Right atrium auricular region (tissue), 2 donors: Measurements from ENCODE around the gene SPATA2. TPM values are rescaled to one million over a fixed set of nuclear protein-coding genes. Genes with fewer than 3 reads are reported as not detected.

Experiments
- DNase-seq: peaks from one replicate; pipeline ENCODE4 v3.0.0-alpha.2; 2019; ENCODE audit warnings: low spot score
- H3K27ac ChIP-seq, 2 donors: fragments of 200-600 bp; sonication (generic); 1 replicate in 1 of 2; 2 replicates in 1 of 2; pipeline ENCODE4 v1.5.1; 2016 to 2019
- H3K27me3 ChIP-seq, 2 donors: fragments of 200-600 bp; sonication (generic); one replicate each; pipeline versions ENCODE4 v1.5.1 to v1.6.0; 2017 to 2019
- H3K36me3 ChIP-seq: fragments of 200-600 bp; sonication (generic); one replicate; pipeline ENCODE4 v1.5.1; 2016
- H3K4me1 ChIP-seq, 2 donors: fragments of 200-600 bp; sonication (generic); one replicate each; pipeline versions ENCODE4 v1.5.1 to v1.6.0; 2017 to 2019
- H3K4me3 ChIP-seq, 2 donors: fragments of 200-600 bp; sonication (generic); 1 replicate in 1 of 2; 2 replicates in 1 of 2; pipeline ENCODE4 v1.5.1; 2017 to 2019; ENCODE audit warnings: mild to moderate bottlenecking in 1 of 2, moderate library complexity in 1 of 2
- H3K9me3 ChIP-seq, 2 donors: fragments of 200-600 bp; sonication (generic); one replicate each; pipeline ENCODE4 v1.5.1; 2019
- total RNA-seq, 2 donors: library from RNA; depleted of rRNA; stranded (reverse); fragments of >200 nt; gene quantifications; one replicate each; pipeline ENCODE4 v1.1.0, GENCODE V29; 2016
- TF ChIP-seq, protein P1 (sequence below), 2 donors: fragments of 200-600 bp; sonication (generic); IDR thresholded peaks; one replicate each; pipeline ENCODE4 v1.5.1; 2019; ENCODE audit warnings: antibody characterized with exemption in 2 of 2

Gene SPATA2
- total RNA-seq, 2 donors from 2014 or later, result 5.0 to 6.1 TPM

DNA sequence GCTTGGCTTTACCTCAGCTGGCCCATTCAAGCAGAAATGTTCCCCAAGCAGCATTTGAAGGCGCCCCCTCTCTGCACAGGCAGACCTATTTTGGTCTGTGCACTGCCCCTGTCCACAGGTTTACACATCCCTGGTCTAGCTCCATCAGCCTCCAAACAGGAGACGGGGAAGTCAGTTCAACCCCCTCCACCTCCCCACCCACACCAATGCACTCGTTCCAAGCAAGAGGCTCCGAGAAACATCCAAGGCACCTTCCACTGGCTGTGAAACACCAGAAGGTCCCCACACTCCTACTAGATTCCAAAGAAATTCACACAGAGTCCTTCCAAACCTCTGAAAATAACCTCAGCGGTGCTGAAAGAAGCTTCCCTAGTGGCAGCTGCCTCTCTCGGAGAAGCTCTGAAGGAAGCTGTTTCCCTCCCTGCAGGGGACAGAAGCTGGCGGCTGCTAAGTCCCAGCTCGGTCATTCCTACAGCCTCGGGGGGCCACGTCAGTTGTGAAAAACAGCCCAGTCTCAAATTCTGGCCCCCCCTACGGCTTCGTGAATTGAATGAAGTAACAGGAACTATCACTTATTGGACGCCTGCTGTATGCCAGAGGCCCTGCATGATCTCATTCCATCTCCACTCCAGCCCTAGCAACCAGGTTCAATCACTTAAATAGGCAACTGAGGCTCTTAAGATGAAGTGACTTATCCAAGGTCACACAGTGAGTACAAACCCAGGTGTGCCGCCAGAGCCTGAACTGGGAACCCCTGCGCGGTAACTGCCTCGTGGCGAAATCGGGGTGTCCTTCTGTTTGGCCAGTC, 815 bp downstream of the SPATA2 start:
- Histone ChIP-seq H3K9me3 (no peaks in the 10 kb centered on the region), H3K27ac (peak overlapping the region; percentile 98), H3K36me3 (no peaks in the 10 kb centered on the region), H3K27me3 (no peaks in the 10 kb centered on the region), H3K4me1 (peaks cover 0 to 61% of the 10 kb centered on the region in 2 donors), H3K4me3 (peak overlapping the region; percentile 96 to 100)
- TF ChIP-seq, protein P1, sequence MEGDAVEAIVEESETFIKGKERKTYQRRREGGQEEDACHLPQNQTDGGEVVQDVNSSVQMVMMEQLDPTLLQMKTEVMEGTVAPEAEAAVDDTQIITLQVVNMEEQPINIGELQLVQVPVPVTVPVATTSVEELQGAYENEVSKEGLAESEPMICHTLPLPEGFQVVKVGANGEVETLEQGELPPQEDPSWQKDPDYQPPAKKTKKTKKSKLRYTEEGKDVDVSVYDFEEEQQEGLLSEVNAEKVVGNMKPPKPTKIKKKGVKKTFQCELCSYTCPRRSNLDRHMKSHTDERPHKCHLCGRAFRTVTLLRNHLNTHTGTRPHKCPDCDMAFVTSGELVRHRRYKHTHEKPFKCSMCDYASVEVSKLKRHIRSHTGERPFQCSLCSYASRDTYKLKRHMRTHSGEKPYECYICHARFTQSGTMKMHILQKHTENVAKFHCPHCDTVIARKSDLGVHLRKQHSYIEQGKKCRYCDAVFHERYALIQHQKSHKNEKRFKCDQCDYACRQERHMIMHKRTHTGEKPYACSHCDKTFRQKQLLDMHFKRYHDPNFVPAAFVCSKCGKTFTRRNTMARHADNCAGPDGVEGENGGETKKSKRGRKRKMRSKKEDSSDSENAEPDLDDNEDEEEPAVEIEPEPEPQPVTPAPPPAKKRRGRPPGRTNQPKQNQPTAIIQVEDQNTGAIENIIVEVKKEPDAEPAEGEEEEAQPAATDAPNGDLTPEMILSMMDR (IDR thresholded peaks at IDR 0.05), result no peak
- DNase-seq, result no peak

DNA sequence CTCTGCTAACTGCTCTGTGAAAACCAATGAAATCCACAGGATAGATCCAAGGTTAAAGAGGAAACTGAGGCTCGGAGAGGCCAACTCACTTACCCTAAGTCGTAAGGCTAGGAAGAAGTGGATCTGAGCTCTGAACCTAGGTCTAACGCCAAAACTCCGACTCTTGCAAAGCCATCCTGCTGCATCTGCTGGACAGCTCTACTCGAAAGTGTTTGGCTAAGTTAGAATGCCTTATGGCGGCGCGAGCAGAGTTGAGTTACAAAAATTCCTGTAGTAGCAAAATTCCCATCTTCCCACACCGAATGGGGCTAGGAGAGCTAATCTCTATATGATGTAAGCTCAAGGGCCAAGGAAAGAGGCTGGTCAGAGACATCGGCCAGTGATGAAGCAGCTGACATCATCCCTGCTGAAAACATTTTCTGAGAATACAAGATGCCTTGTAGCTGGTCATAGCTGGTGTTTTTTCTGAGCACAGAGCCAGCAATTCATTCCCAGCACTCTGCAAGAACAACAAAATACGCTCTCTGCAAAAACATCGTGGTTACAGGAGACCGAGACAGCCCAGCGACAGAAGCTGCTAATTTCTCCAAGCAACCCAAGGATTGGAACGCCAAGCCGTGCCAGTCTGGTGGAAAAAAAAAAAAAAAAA, 1.8 kb downstream of the SPATA2 start:
- TF ChIP-seq, protein P1 (IDR thresholded peaks at IDR 0.05), result no peak
- no peak overlapping the region for H3K4me3 ChIP-seq
- DNase-seq, result no peak
- H3K9me3 ChIP-seq, result no peaks in the 10 kb centered on the region
- H3K27ac ChIP-seq, result no peak overlapping the region
- no peaks in the 10 kb centered on the region for H3K27me3 ChIP-seq
- H3K4me1 ChIP-seq, result peaks cover 0 to 71% of the 10 kb centered on the region in 2 donors
- peaks cover under 1% of the 10 kb centered on the region for H3K36me3 ChIP-seq

DNA sequence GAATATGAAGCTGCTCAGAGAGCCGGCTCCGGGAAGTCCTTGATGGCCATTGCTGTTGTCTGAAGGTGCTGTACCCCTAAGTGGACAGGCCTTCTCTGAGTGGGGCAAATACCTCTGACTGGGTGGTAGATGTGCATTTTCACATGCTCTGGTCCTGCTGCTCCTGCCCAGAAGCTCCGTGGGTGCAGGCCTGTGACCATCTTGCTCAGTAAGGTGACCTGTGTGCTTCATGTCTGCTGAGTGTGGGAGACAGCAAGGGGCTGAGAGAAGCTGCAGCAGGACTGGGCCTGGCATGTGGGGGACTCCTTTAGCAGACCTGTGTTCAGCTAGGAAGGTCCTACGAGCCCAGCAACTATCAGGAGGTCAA, 5.0 kb downstream of the SPATA2 start:
- TF ChIP-seq, protein P1 (IDR thresholded peaks at IDR 0.05), result no peak
- Histone ChIP-seq H3K9me3 (no peaks in the 10 kb centered on the region), H3K27ac (peak overlapping the region; percentile 77 to 88), H3K4me1 (peaks cover 0 to 65% of the 10 kb centered on the region in 2 donors), H3K36me3 (peaks cover 23% of the 10 kb centered on the region), H3K27me3 (no peaks in the 10 kb centered on the region), H3K4me3 (no peak overlapping the region)
- DNase-seq, result no peak

DNA sequence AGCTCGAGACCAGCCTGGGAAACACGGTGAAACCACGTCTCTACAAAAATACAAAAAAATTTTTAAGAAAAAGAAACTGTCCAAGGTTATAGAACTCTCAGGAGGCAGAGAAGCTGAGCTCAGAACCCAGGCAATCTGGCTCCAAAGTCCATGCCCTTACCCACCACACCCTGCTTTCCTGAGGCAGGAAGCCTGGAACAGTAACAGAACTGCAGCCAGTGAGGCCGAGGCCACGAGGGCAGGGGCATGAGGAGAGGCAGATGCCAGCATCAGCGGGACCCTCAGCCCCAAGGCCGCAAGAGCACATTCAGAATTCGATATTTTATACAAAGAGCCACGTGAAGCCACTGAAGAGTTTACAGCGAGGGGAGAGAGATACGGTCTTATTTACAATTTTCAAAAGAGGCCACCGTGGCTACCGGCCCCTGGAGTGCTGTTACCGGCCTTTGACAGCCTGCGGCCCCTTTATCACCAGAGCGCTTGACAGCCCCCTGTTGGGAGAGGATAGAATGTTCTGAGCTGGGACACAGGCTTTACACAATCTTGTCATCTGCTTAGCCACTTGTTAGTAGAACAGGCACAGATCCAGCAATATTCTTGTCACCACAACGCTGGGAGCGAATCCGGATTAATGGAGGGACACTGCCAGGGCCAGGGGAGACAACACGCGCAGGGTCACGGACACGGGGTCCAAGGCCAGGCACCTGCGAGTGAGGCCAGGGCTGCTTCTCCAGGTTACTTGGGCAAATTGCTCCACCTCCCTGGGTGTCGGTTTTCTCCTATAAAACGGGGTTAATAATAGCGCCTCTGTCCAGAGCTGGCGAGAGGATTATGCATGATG, 5.6 kb downstream of the SPATA2 start:
- peaks cover 29% of the 10 kb centered on the region for H3K36me3 ChIP-seq
- no peaks in the 10 kb centered on the region for H3K9me3 ChIP-seq
- peaks cover 0 to 61% of the 10 kb centered on the region in 2 donors for H3K4me1 ChIP-seq
- no peak for DNase-seq
- no peak overlapping the region for H3K4me3 ChIP-seq
- H3K27me3 ChIP-seq, result no peaks in the 10 kb centered on the region
- TF ChIP-seq, protein P1 (IDR thresholded peaks at IDR 0.05), result peak in 1 of 2 donors; percentile 49
- peak overlapping the region; percentile 77 to 88 for H3K27ac ChIP-seq

DNA sequence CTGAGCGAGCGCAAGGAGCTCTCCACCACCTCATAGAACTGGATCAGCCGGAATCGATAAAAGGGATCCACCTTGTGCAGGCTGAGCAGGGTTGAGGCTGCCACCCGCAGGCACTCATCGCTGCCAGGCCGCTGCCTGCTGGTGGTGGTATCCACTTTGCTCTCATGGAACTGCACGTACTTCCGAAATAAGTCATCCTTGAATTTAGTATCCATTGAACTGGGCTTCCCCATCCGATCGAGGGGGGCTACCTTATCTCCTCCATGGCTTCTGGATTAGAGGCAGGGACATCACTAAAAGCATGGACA, 7.1 kb downstream of the SPATA2 start:
- Histone ChIP-seq H3K36me3 (peaks cover 36% of the 10 kb centered on the region), H3K9me3 (no peaks in the 10 kb centered on the region), H3K4me3 (no peak overlapping the region), H3K4me1 (peaks cover 0 to 46% of the 10 kb centered on the region in 2 donors), H3K27ac (no peak overlapping the region), H3K27me3 (no peaks in the 10 kb centered on the region)
- no peak for DNase-seq
- TF ChIP-seq, protein P1 (IDR thresholded peaks at IDR 0.05), result no peak
